Activated CD8-positive, alpha-beta memory T cell treated with anti-CD3 and anti-CD28 coated beads, Interleukin-2, amount 10 ng/mL, durations not matched to agents 7 days and 5 days (primary cell): ENCODE measurements around the gene TNF. TPM values are rescaled to one million over a fixed set of nuclear protein-coding genes. Genes with fewer than 3 reads are reported as not detected.

Experiments
- ATAC-seq: fragments of 150-1000 bp; cut with Tn5 transposase; one replicate; pipeline ENCODE4 v1.10.0; 2021; ENCODE audit warnings: moderate library complexity
- CTCF ChIA-PET: fragments of 350-600 bp; sonication (Branson Sonifier 250); formaldehyde crosslinking; loops from one replicate; lab custom pipeline; 2021; ENCODE audit warnings: antibody characterized with exemption; lab: Charles Lee
- DNase-seq: peaks from one replicate; pipeline ENCODE4 v3.0.0-alpha.2; 2020
- H3K27ac Mint-ChIP-seq: one replicate; pipeline ENCODE4 v1.8.0; 2021; ENCODE audit warnings: mild to moderate bottlenecking, mixed read lengths
- H3K27me3 Mint-ChIP-seq: one replicate; pipeline ENCODE4 v1.8.0; 2021; ENCODE audit warnings: mixed read lengths
- H3K36me3 Mint-ChIP-seq: one replicate; pipeline ENCODE4 v1.8.0; 2021; ENCODE audit warnings: mild to moderate bottlenecking, mixed read lengths
- H3K4me1 Mint-ChIP-seq: one replicate; pipeline ENCODE4 v1.8.0; 2021; ENCODE audit warnings: mixed read lengths
- H3K4me3 Mint-ChIP-seq: one replicate; pipeline ENCODE4 v1.8.0; 2021; ENCODE audit warnings: mild to moderate bottlenecking, moderate library complexity, mixed read lengths
- H3K9me3 Mint-ChIP-seq: one replicate; pipeline ENCODE4 v1.8.0; 2022; ENCODE audit warnings: low read depth, mixed read lengths
- total RNA-seq, 2 experiments: library from RNA; stranded (reverse); gene quantifications; one replicate each; pipeline ENCODE4 v1.2.3, GENCODE V29; 2021

The TNF gene
- total RNA-seq, 2 experiments from 2014 or later = 58.8 to 65.1 TPM

- Mint-ChIP-seq H3K27ac (peak overlapping the region; percentile 65), H3K36me3 (peaks cover 66% of the 10 kb centered on the region), H3K4me3 (peak overlapping the region; percentile 86), H3K4me1 (peaks cover 70% of the 10 kb centered on the region), H3K9me3 (no peaks in the 10 kb centered on the region), H3K27me3 (no peaks in the 10 kb centered on the region)
- no peak for DNase-seq
- CTCF ChIA-PET = interaction anchor here (1.9 to 26.0 kb wide), 5 partner anchors 9 to 43 kb away, joined by 6 to 952 read pairs (median 189); partner anchors contain the start of genes ATP6V1G2, DDX39B, LST1 and LTA
- no peak for ATAC-seq
Observed at GRCh38 chr6:31579119-31579505, 3.7 kb downstream of the TNF start.

- DNase-seq (no peak), ATAC-seq (no peak)
- no peaks in the 10 kb centered on the region for H3K27me3 Mint-ChIP-seq
- peaks cover 70% of the 10 kb centered on the region for H3K4me1 Mint-ChIP-seq
- CTCF ChIA-PET = interaction anchor here (1.2 to 26.0 kb wide), 8 partner anchors 10 to 159 kb away, joined by 3 to 952 read pairs (median 56); partner anchors contain the start of genes ATP6V1G2, DDX39B, LST1 and LTA
- peak overlapping the region; percentile 86 for H3K4me3 Mint-ChIP-seq
- peak overlapping the region; percentile 94 for H3K27ac Mint-ChIP-seq
- peaks cover 66% of the 10 kb centered on the region for H3K36me3 Mint-ChIP-seq
- H3K9me3 Mint-ChIP-seq = no peaks in the 10 kb centered on the region
Observed at GRCh38 chr6:31579546-31580437, 4.4 kb downstream of the TNF start.

- H3K4me3 Mint-ChIP-seq = peak overlapping the region; percentile 86
- H3K36me3 Mint-ChIP-seq = peaks cover 65% of the 10 kb centered on the region
- H3K27ac Mint-ChIP-seq = peak overlapping the region; percentile 94
- H3K27me3 Mint-ChIP-seq = no peaks in the 10 kb centered on the region
- no peak for DNase-seq
- H3K4me1 Mint-ChIP-seq = peaks cover 70% of the 10 kb centered on the region
- no peaks in the 10 kb centered on the region for H3K9me3 Mint-ChIP-seq
- CTCF ChIA-PET = interaction anchor here (1.2 to 26.0 kb wide), 8 partner anchors 11 to 158 kb away, joined by 3 to 952 read pairs (median 56); partner anchors contain the start of genes ATP6V1G2, DDX39B, LST1 and LTA
- ATAC-seq = no peak
Observed at GRCh38 chr6:31580438-31580740, 5.0 kb downstream of the TNF start.

- Mint-ChIP-seq H3K36me3 (peaks cover 59% of the 10 kb centered on the region), H3K4me3 (peak overlapping the region; percentile 86), H3K9me3 (no peaks in the 10 kb centered on the region), H3K27me3 (no peaks in the 10 kb centered on the region), H3K4me1 (peaks cover 70% of the 10 kb centered on the region), H3K27ac (peak overlapping the region; percentile 94)
- DNase-seq (peak; percentile 92), ATAC-seq (peak; percentile 71)
- CTCF ChIA-PET = interaction anchor here (0.7 to 26.0 kb wide), 9 partner anchors 11 to 158 kb away, joined by 3 to 952 read pairs (median 19); partner anchors contain the start of genes ATP6V1G2, DDX39B, LST1 and LTA
Observed at GRCh38 chr6:31580807-31581433, 5.6 kb downstream of the TNF start.

GRCh38 chr6:31581434-31582229, 6.3 kb downstream of the TNF start:
- peaks cover 70% of the 10 kb centered on the region for H3K4me1 Mint-ChIP-seq
- no peak for ATAC-seq
- peak overlapping the region; percentile 94 for H3K27ac Mint-ChIP-seq
- DNase-seq = no peak
- no peaks in the 10 kb centered on the region for H3K9me3 Mint-ChIP-seq
- no peaks in the 10 kb centered on the region for H3K27me3 Mint-ChIP-seq
- peaks cover 52% of the 10 kb centered on the region for H3K36me3 Mint-ChIP-seq
- peak overlapping the region; percentile 86 for H3K4me3 Mint-ChIP-seq
- CTCF ChIA-PET = interaction anchor here (0.7 to 26.0 kb wide), 9 partner anchors 12 to 246 kb away, joined by 3 to 952 read pairs (median 19); partner anchors contain the start of genes ATP6V1G2, DDX39B, HSPA1B and LST1

GRCh38 chr6:31582230-31582643, 6.9 kb downstream of the TNF start, which contains the start of gene LTB:
Gene LTB (minus strand): TSS chr6:31582424. CDS start chr6:31582417, 7 bp downstream.
- H3K36me3 Mint-ChIP-seq = peaks cover 48% of the 10 kb centered on the region

GRCh38 chr6:31585491-31585890, 10.1 kb downstream of the TNF start:
- peak overlapping the region; percentile 96 for H3K27ac Mint-ChIP-seq
- no peaks in the 10 kb centered on the region for H3K9me3 Mint-ChIP-seq
- DNase-seq (peak; percentile 77), ATAC-seq (peak; percentile 28)
- H3K4me1 Mint-ChIP-seq = peaks cover 71% of the 10 kb centered on the region
- H3K36me3 Mint-ChIP-seq = peaks cover 46% of the 10 kb centered on the region
- no peaks in the 10 kb centered on the region for H3K27me3 Mint-ChIP-seq
- H3K4me3 Mint-ChIP-seq = peak overlapping the region; percentile 83
- CTCF ChIA-PET = interaction anchor here (1.1 to 26.0 kb wide), 6 partner anchors 4 to 39 kb away, joined by 3 to 952 read pairs (median 560); partner anchors contain the start of genes ATP6V1G2, DDX39B, LST1 and LTB

More at GRCh38 chr6:31582230-31582643, 6.9 kb downstream of the TNF start, which contains the start of gene LTB:
- CTCF ChIA-PET = interaction anchor here (1.2 to 26.0 kb wide), 7 partner anchors 1 to 245 kb away, joined by 3 to 952 read pairs (median 189); partner anchors contain the start of genes ATP6V1G2, DDX39B, HSPA1B and LST1
- DNase-seq (peak; percentile 69), ATAC-seq (peak; percentile 4)
- H3K27me3 Mint-ChIP-seq = no peaks in the 10 kb centered on the region
- peaks cover 70% of the 10 kb centered on the region for H3K4me1 Mint-ChIP-seq
- peak within 1 kb of the TSS; percentile 86 for H3K4me3 Mint-ChIP-seq
- H3K27ac Mint-ChIP-seq = peak within 1 kb of the TSS; percentile 94
- no peaks in the 10 kb centered on the region for H3K9me3 Mint-ChIP-seq

- H3K36me3 Mint-ChIP-seq = peaks cover 44% of the 10 kb centered on the region
- no peaks in the 10 kb centered on the region for H3K9me3 Mint-ChIP-seq
- DNase-seq = no peak
- peak; percentile 7 for ATAC-seq
- H3K4me3 Mint-ChIP-seq = peak within 1 kb of the TSS; percentile 83
- CTCF ChIA-PET = interaction anchor here (1.1 to 26.0 kb wide), 7 partner anchors 5 to 219 kb away, joined by 3 to 952 read pairs (median 189); partner anchors contain the start of genes ATP6V1G2, DDX39B, LST1 and LTB
- peaks cover 76% of the 10 kb centered on the region for H3K4me1 Mint-ChIP-seq
- peak within 1 kb of the TSS; percentile 96 for H3K27ac Mint-ChIP-seq
- H3K27me3 Mint-ChIP-seq = no peaks in the 10 kb centered on the region
Observed at GRCh38 chr6:31586008-31586407, 10.6 kb downstream of the TNF start, which contains the start of gene LST1. Gene LST1 (plus strand): TSS chr6:31586277. CDS start chr6:31587300, 1,023 bp downstream.

GRCh38 chr6:31586599-31587281, 11.4 kb downstream of the TNF start:
- ATAC-seq (peak; percentile 32), DNase-seq (no peak)
- Mint-ChIP-seq H3K9me3 (no peaks in the 10 kb centered on the region), H3K27ac (peak overlapping the region; percentile 96), H3K36me3 (peaks cover 37% of the 10 kb centered on the region), H3K4me3 (peak overlapping the region; percentile 83), H3K27me3 (no peaks in the 10 kb centered on the region), H3K4me1 (peaks cover 83% of the 10 kb centered on the region)
- CTCF ChIA-PET = interaction anchor here (0.8 to 26.0 kb wide), 9 partner anchors 6 to 220 kb away, joined by 3 to 952 read pairs (median 5); partner anchors contain the start of genes ATP6V1G2, DDX39B, GPANK1 and LST1

GRCh38 chr6:31587791-31588777, 12.7 kb downstream of the TNF start:
- H3K4me1 Mint-ChIP-seq = peaks cover 87% of the 10 kb centered on the region
- ATAC-seq (peak; percentile 6), DNase-seq (no peak)
- H3K27me3 Mint-ChIP-seq = no peaks in the 10 kb centered on the region
- H3K27ac Mint-ChIP-seq = peak overlapping the region; percentile 96
- peak overlapping the region; percentile 83 for H3K4me3 Mint-ChIP-seq
- CTCF ChIA-PET = interaction anchor here (0.6 to 26.0 kb wide), 7 partner anchors 6 to 242 kb away, joined by 3 to 952 read pairs (median 189); partner anchors contain the start of genes AIF1, ATP6V1G2, DDX39B and LST1
- H3K9me3 Mint-ChIP-seq = no peaks in the 10 kb centered on the region
- peaks cover 27% of the 10 kb centered on the region for H3K36me3 Mint-ChIP-seq
